K562 (cell line): Measurements from ENCODE around the gene GPRC5A. TPM values are rescaled to one million over a fixed set of nuclear protein-coding genes. Genes with fewer than 3 reads are reported as not detected.
A peak's percentile ranks its signal among the peaks of the same experiment; 100 is the strongest.

Experiments used
- ATAC-seq: fragments of 200-7000 bp; cut with Tn5 transposase; 3 replicates; pipeline ENCODE4 v1.9.1; 2020; ENCODE audit warnings: moderate library complexity
- BruUV-seq: library from RNA; stranded (reverse); fragments of 400-500 nt; replicated peaks from 2 replicates; lab custom pipeline; 2021; lab: Mats Ljungman, UMichigan
- CTCF ChIA-PET: fragments of 300-600 bp; formaldehyde crosslinking; extraction: SDS; loops from one replicate; lab custom pipeline; 2021; ENCODE audit warnings: low intra/inter-chr PET ratio; lab: Yijun Ruan, JAX
- POLR2A ChIA-PET: fragments of 300-600, 350-650 bp; sonication (Branson Sonifier 250); formaldehyde crosslinking; extraction: SDS; loops from one replicate; lab custom pipeline; 2021; ENCODE audit warnings: antibody characterized with exemption, inconsistent platforms; lab: Yijun Ruan, JAX
- DNase-seq, 4 experiments: peaks; one replicate each; pipeline versions ENCODE4 v3.0.0 to v3.0.0-alpha.2; 2011 to 2018; ENCODE audit warnings: low spot score in 3 of 4, mixed read lengths in 3 of 4; ENCODE audit errors: extremely low read depth in 1 of 4
- FAIRE-seq: peaks from 2 replicates; lab custom pipeline; 2011; peaks lifted over from hg19 to GRCh38; lab: Jason Lieb, UNC
- H2AFZ ChIP-seq: 2 replicates; pipeline ENCODE4 v1.6.0; 2011; ENCODE audit warnings: low read depth, low read length, control low read depth, inconsistent platforms
- H3K27ac ChIP-seq: fragments of 200-600 bp; 3 replicates; pipeline ENCODE4 v1.8.0; 2011; ENCODE audit warnings: low read depth, mild to moderate bottlenecking, control low read depth, inconsistent platforms, low read length, moderate library complexity, mixed read lengths; ENCODE audit errors: extremely low read depth
- H3K27me3 ChIP-seq, 2 experiments: fragments of 300-600 bp in 1 of 2; 2 replicates in 1 of 2; 3 replicates in 1 of 2; pipeline versions ENCODE4 v1.6.0 to v1.8.0; 2011; ENCODE audit warnings: inconsistent platforms in 2 of 2, low read length in 2 of 2, mild to moderate bottlenecking in 1 of 2, mixed read lengths in 1 of 2, moderate library complexity in 1 of 2; ENCODE audit not compliant: control insufficient read depth in 2 of 2, insufficient read depth in 2 of 2
- H3K36me3 ChIP-seq: fragments of 300-600 bp; 3 replicates; pipeline ENCODE4 v1.8.0; 2011; ENCODE audit warnings: mild to moderate bottlenecking, low read length, inconsistent platforms; ENCODE audit not compliant: control insufficient read depth, insufficient read depth
- H3K4me1 ChIP-seq, 2 experiments: fragments of 200-600 bp in 1 of 2; replicated peaks in 1 of 2; 2 replicates in 1 of 2; 3 replicates in 1 of 2; pipeline versions ENCODE4 v1.5.1 to v1.8.0; 2011; ENCODE audit warnings: inconsistent platforms in 2 of 2, low read length in 2 of 2, mild to moderate bottlenecking in 1 of 2, mixed read lengths in 1 of 2, moderate library complexity in 1 of 2; ENCODE audit not compliant: control insufficient read depth in 2 of 2, insufficient read depth in 2 of 2
- H3K4me2 ChIP-seq: 2 replicates; pipeline ENCODE4 v1.6.1; 2011; ENCODE audit warnings: low read length, control low read depth, inconsistent platforms, mixed read lengths; ENCODE audit not compliant: insufficient read depth
- H3K4me3 ChIP-seq: fragments of 200-600 bp; sonication (generic), shearing (Covaris generic); 2 replicates; pipeline ENCODE4 v1.5.1; 2016; ENCODE audit warnings: control low read depth, inconsistent platforms
- H3K79me2 ChIP-seq: fragments of 200-600 bp; 3 replicates; pipeline ENCODE4 v1.8.0; 2011; ENCODE audit warnings: low read length, inconsistent platforms; ENCODE audit not compliant: control insufficient read depth, insufficient read depth
- H3K9ac ChIP-seq, 2 experiments: 2 replicates each; pipeline versions ENCODE4 v1.6.0 to v1.6.1; 2011; ENCODE audit warnings: low read depth in 2 of 2, low read length in 2 of 2, control low read depth in 1 of 2, inconsistent platforms in 1 of 2, mild to moderate bottlenecking in 1 of 2, mixed read lengths in 1 of 2; ENCODE audit not compliant: insufficient read depth in 1 of 2
- H3K9me1 ChIP-seq: one replicate; pipeline ENCODE4 v1.6.0; 2011; ENCODE audit warnings: inconsistent platforms, mild to moderate bottlenecking, low read length, moderate library complexity; ENCODE audit not compliant: control insufficient read depth, insufficient read depth
- H3K9me3 ChIP-seq: replicated peaks from 2 replicates; pipeline ENCODE4 v1.5.1; 2011; ENCODE audit warnings: low read depth, low read length, inconsistent platforms; ENCODE audit not compliant: control insufficient read depth, insufficient read depth
- H4K20me1 ChIP-seq: replicated peaks from 2 replicates; pipeline ENCODE4 v1.6.1; 2011; ENCODE audit warnings: low read length, inconsistent platforms, mixed read lengths; ENCODE audit not compliant: control insufficient read depth, insufficient read depth
- CEBPG ChIP-seq, 3 experiments: fragments of 200-800 bp in 1 of 3; sonication (Bioruptor generic) in 1 of 3; sonication (generic) in 1 of 3; formaldehyde crosslinking in 1 of 3; IDR thresholded peaks in 2 of 3; conservative IDR thresholded peaks in 1 of 3; 2 replicates each; pipeline versions ENCODE4 v1.6.1 to v1.8.0; 2016 to 2022; ENCODE audit warnings: missing compliant biosample characterization in 2 of 3, missing genetic modification characterization in 2 of 3, mild to moderate bottlenecking in 1 of 3, missing genetic modification reagents in 1 of 3
- FOSL1 ChIP-seq: fragments of 200-800 bp; sonication (Bioruptor generic); conservative IDR thresholded peaks from 2 replicates; pipeline ENCODE4 v1.6.1; 2016; ENCODE audit warnings: missing genetic modification characterization, missing compliant biosample characterization
- RCOR1 ChIP-seq, 2 experiments: IDR thresholded peaks; 2 replicates each; pipeline ENCODE4 v1.6.1; 2012; ENCODE audit warnings: low read depth in 2 of 2, low read length in 2 of 2, borderline replicate concordance in 1 of 2, improper control_type of control experiment in 1 of 2
- SMARCA4 ChIP-seq: fragments of 450-650 bp; IDR thresholded peaks from 2 replicates; pipeline ENCODE4 v1.6.1; 2016
- TRIM24 ChIP-seq, 2 experiments: fragments of 450-650 bp; IDR thresholded peaks; 2 replicates each; pipeline ENCODE4 v1.6.1; 2016
- ZFP36 ChIP-seq: fragments of 150-350 bp; IDR thresholded peaks from 2 replicates; pipeline ENCODE4 v1.6.1; 2018; ENCODE audit warnings: low read length, low read depth; ENCODE audit not compliant: partially characterized antibody
- ZNF175 ChIP-seq: fragments of 200-800 bp; sonication (Bioruptor generic); IDR thresholded peaks from 2 replicates; pipeline ENCODE4 v1.6.1; 2016; ENCODE audit warnings: low read depth, mild to moderate bottlenecking, missing genetic modification characterization, missing compliant biosample characterization
- ZNF584 ChIP-seq: fragments of 200-800 bp; sonication (Bioruptor generic); IDR thresholded peaks from 2 replicates; pipeline ENCODE4 v1.6.1; 2016; ENCODE audit warnings: low read depth, mild to moderate bottlenecking, missing genetic modification characterization, missing compliant biosample characterization
- ZNF589 ChIP-seq: fragments of 200-800 bp; sonication (Bioruptor generic); IDR thresholded peaks from 2 replicates; pipeline ENCODE4 v1.6.1; 2016; ENCODE audit warnings: low read depth, missing genetic modification characterization, missing compliant biosample characterization
- WGBS: fragments of 100-300 bp; shearing (Covaris generic); methylation state at CpG from one replicate; pipeline ENCODE4 v1.1.6; 2016; ENCODE audit warnings: low coverage, mixed read lengths; ENCODE audit not compliant: insufficient coverage; ENCODE audit errors: missing lambda C conversion rate; 5-methylcytosine and 5-hydroxymethylcytosine counted together
- in situ Hi-C: fragments of 300-500 bp; cut with MboI; formaldehyde crosslinking; loops from 4 replicates; pipeline ENCODE4 v1.15.0; 2018; ENCODE audit warnings: inconsistent platforms, mixed read lengths
- intact Hi-C: fragments of 100-400 bp; cut with micrococcal nuclease; formaldehyde crosslinking; loops from 2 replicates; pipeline ENCODE4 v1.14.2; 2022
- polyA plus RNA-seq, 8 experiments: library from polyadenylated mRNA; depleted of rRNA in 4 of 8; stranded (reverse) in 5 of 8; unstranded in 3 of 8; fragments of >200 nt; fragmentation: Nextera tagmentation in 2 of 8; fragmentation: Illumina TruSeq in 1 of 8; extraction: Ambion mirVana in 2 of 8; extraction: Trizol in 1 of 8; gene quantifications; 2 replicates each; pipeline versions ENCODE4 v1.2.1 to v1.2.3, GENCODE V29; 2011 to 2014; ENCODE audit warnings: inconsistent platforms in 1 of 8, missing spikeins in 1 of 8
- total RNA-seq, 7 experiments: library from RNA; depleted of rRNA in 6 of 7; stranded (reverse); fragments of >200 nt in 6 of 7; fragmentation: Illumina TruSeq in 2 of 7; extraction: Trizol in 2 of 7; gene quantifications; 2 replicates each; pipeline versions ENCODE4 v1.2.1 to v1.2.3, GENCODE V29; 2011 to 2021; ENCODE audit warnings: low replicate concordance in 1 of 7
- TF ChIP-seq, protein P1 (sequence below), 3 experiments: fragments of 200-800 bp in 1 of 3; sonication (Bioruptor generic) in 1 of 3; sonication (generic) in 1 of 3; formaldehyde crosslinking in 1 of 3; IDR thresholded peaks; 2 replicates each; pipeline versions ENCODE4 v1.6.1 to v1.8.0; 2016 to 2022; ENCODE audit warnings: mild to moderate bottlenecking in 2 of 3, missing compliant biosample characterization in 2 of 3, missing genetic modification characterization in 2 of 3, missing genetic modification reagents in 1 of 3
- TF ChIP-seq, protein P2 (sequence below): sonication (generic); formaldehyde crosslinking; IDR thresholded peaks from 2 replicates; pipeline ENCODE4 v1.8.0; 2022; ENCODE audit warnings: mild to moderate bottlenecking, missing genetic modification reagents
- TF ChIP-seq, protein P3 (sequence below): fragments of 450-650 bp; IDR thresholded peaks from 2 replicates; pipeline ENCODE4 v1.6.1; 2016; ENCODE audit warnings: antibody characterized with exemption

Gene GPRC5A
- total and polyA plus RNA-seq, 9 of the 15 experiments (the other 6 are each of a cell fraction or from before 2014, with no cell fraction given): 0.01 to 0.64 (median 0.08) TPM; not detected in 6

DNA sequence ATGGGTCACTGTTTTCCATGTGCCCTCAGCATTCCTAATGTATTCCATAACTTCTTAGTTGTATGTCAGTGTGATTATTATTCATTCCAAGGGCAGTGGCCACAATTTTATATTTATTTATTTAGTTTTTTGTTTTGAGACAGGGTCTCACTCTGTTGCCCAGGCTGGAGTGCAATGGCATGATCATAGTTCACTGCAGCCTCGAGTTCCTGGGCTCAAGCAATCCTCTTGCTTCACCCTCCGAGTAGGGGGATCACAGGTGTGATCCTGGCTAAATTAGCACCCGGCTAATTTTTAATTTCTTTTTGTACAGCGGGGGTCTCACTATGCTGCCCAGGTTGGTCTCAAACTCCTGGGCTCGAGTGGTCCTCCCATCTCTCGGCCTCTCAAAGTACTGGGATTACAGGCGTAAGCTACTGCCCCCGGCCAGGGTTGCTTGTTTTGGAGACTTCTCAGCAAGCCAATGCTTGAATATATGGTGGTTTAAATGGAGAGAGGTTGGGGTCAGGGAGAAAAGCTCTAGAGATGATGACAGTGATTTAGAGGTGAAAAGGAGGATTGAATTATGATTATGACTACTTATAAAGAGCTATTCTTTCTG lies 7.6 kb downstream of the GPRC5A start (continued):
- TF ChIP-seq, protein P1, sequence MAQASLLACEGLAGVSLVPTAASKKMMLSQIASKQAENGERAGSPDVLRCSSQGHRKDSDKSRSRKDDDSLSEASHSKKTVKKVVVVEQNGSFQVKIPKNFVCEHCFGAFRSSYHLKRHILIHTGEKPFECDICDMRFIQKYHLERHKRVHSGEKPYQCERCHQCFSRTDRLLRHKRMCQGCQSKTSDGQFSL (CRISPR knock-in tag; IDR thresholded peaks at IDR 0.05): no peak
- TF ChIP-seq, protein P1 (tag; IDR thresholded peaks at IDR 0.05): no peak
- TF ChIP-seq ZFP36 (no peak), FOSL1 (tag) (no peak), RCOR1 (IDR thresholded peaks at IDR 0.05; ENCODE audit: borderline replicate concordance in 1 of 2, low read depth in 2 of 2, low read length in 2 of 2) (no peak)
- TF ChIP-seq, protein P2, sequence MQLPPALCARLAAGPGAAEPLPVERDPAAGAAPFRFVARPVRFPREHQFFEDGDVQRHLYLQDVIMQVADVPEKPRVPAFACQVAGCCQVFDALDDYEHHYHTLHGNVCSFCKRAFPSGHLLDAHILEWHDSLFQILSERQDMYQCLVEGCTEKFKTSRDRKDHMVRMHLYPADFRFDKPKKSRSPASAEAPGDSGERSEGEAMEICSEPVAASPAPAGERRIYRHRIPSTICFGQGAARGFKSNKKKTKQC: no peak

DNA sequence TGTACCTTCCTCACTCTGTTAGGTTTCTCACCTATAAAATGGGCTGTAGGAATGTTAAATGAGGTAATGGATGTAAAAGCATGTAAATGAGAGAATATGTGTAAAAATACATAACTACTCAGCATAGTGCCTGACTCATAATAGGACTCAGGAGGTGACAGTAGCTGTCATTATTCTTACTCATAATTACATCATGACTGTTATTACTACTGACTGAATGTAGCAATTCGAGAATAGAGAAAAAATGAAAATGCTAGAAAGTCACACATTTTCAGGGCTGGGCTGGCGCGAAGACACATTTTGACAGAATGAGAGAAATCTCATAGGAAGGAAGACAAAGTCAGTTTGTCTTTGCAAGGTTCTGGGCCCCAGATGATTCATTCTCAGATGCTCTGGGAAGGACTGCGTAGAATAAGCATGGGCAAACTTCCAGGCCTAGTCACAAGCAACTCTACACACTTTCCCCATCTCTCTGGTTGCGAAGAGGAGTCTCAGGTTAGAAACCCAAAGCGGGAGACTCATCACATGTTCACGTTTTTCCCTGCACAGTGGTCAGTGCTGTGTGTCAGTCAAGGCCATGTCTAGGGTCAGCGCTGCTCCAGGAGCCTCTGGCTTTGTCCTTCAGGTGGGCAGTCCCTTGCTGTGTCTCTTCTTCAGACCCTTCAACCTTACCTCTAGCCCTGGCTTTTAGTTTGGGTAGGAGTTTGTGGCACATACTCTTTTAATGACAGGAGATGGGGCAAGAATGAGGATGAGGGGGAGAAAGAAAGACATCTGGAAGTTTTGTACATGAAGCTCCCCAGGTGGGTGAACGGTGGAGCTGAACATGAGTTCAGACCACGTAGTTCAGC lies 8.4 kb downstream of the GPRC5A start:
- Histone ChIP-seq H3K79me2 (no peaks in the 10 kb centered on the region), H4K20me1 (0 out of 2 replicates have a peak, but pooled peaks cover 4% of the 10 kb centered on the region), H3K27ac (no peak overlapping the region), H2AFZ (no peak overlapping the region), H3K36me3 (no peaks in the 10 kb centered on the region), H3K4me2 (no peak overlapping the region), H3K9ac (no peak overlapping the region), H3K4me1 (no peaks in the 10 kb centered on the region), H3K27me3 (peaks cover 17 to 40% of the 10 kb centered on the region in 2 experiments; a peak in 4 of 5 replicates), H3K4me3 (no peak overlapping the region), H3K9me3 (no peaks in the 10 kb centered on the region), H3K9me1 (no peaks in the 10 kb centered on the region)
- in situ Hi-C loops: no loop called here
- intact Hi-C loops: no loop called here
- DNase-seq: no peak
- ChIA-PET CTCF (no interaction called here), POLR2A (interaction anchor here (0.5 to 0.8 kb wide), 4 partner anchors 9 to 181 kb away, joined by 3 read pairs; no protein-coding TSS in a partner anchor)
- ATAC-seq: peak; percentile 46
- no peak for FAIRE-seq
- 27% methylated on average over 8 of the region's 10 CpGs for WGBS
- BruUV-seq: no TSS peak
- TF ChIP-seq, protein P3, sequence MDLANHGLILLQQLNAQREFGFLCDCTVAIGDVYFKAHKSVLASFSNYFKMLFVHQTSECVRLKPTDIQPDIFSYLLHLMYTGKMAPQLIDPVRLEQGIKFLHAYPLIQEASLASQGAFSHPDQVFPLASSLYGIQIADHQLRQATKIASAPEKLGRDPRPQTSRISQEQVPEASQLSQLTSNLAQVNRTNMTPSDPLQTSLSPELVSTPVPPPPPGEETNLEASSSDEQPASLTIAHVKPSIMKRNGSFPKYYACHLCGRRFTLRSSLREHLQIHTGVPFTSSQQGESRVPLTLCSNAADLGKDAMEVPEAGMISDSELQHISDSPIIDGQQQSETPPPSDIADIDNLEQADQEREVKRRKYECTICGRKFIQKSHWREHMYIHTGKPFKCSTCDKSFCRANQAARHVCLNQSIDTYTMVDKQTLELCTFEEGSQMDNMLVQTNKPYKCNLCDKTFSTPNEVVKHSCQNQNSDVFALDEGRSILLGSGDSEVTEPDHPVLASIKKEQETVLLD: no peak
- TF ChIP-seq SMARCA4 (0 out of 2 replicates have a peak, but pooled peaks have one; percentile 16), ZNF175 (CRISPR knock-in tag) (peak; percentile 81; the same call in 1 of the 2 replicates), FOSL1 (tag) (peak; percentile 86), TRIM24 (IDR thresholded peaks at IDR 0.05) (peak; percentile 56 to 77; a peak in 2 of 4 replicates), CEBPG (CRISPR knock-in tag; IDR thresholded peaks at IDR 0.05) (peak; percentile 31; the same call in 1 of the 2 replicates), CEBPG (tag; conservative IDR thresholded peaks at IDR 0.05 in 1 of 2, IDR thresholded peaks at IDR 0.05 in 1 of 2) (peak in 1 of 2 experiments; percentile 93; a peak in 2 of 4 replicates), ZNF584 (peak; percentile 39; the same call in 1 of the 2 replicates), ZNF589 (peak; percentile 41; the same call in 1 of the 2 replicates)
